GM18499 (cell line): ENCODE measurements around the gene COL24A1.
A peak's percentile ranks its signal among the peaks of the same experiment; 100 is the strongest.
"Not testable (repeated sequence)": the region's sequence is repeated elsewhere in the genome, so short reads cannot be mapped to it uniquely, and the experiment has no call there.

Source experiments
- ATAC-seq: cut with Tn5 transposase; IDR thresholded peaks from one replicate; pipeline ENCODE4 v1.9.1; 2021; ENCODE audit warnings: moderate number of reproducible peaks; ENCODE audit not compliant: insufficient read depth, unreplicated experiment

COL24A1 gene

GRCh38 chr1:86000601-86001000 is 156.0 kb downstream of the COL24A1 start:
- no peak for ATAC-seq

GRCh38 chr1:85998105-85998855 is 158.3 kb downstream of the COL24A1 start:
- no peak for ATAC-seq

GRCh38 chr1:85992791-85993190 is 163.8 kb downstream of the COL24A1 start:
- peak; percentile 57 for ATAC-seq

GRCh38 chr1:85991261-85991660 is 165.3 kb downstream of the COL24A1 start:
- ATAC-seq, result no peak

GRCh38 chr1:85984636-85985035 is 171.9 kb downstream of the COL24A1 start:
- no peak for ATAC-seq

- no peak for ATAC-seq
Observed at GRCh38 chr1:85983316-85983715, 173.3 kb downstream of the COL24A1 start.

- ATAC-seq, result no peak
Observed at GRCh38 chr1:85976516-85977205, 179.9 kb downstream of the COL24A1 start.

GRCh38 chr1:85975912-85976371 is 180.6 kb downstream of the COL24A1 start:
- ATAC-seq, result no peak

- no peak for ATAC-seq
Observed at GRCh38 chr1:85962457-85962856, 194.1 kb downstream of the COL24A1 start.

GRCh38 chr1:85957760-85958159 is 198.8 kb downstream of the COL24A1 start:
- ATAC-seq, result no peak

GRCh38 chr1:85955218-85955617 is 201.4 kb downstream of the COL24A1 start:
- not testable (repeated sequence) for ATAC-seq

GRCh38 chr1:85952460-85952859 is 204.1 kb downstream of the COL24A1 start:
- no peak for ATAC-seq

GRCh38 chr1:85947186-85947585 is 209.4 kb downstream of the COL24A1 start:
- ATAC-seq, result no peak

- ATAC-seq, result no peak
Observed at GRCh38 chr1:85943945-85944344, 212.6 kb downstream of the COL24A1 start.

GRCh38 chr1:85943526-85943925 is 213.0 kb downstream of the COL24A1 start:
- ATAC-seq, result no peak

- no peak for ATAC-seq
Observed at GRCh38 chr1:85940656-85941306, 215.8 kb downstream of the COL24A1 start.

GRCh38 chr1:85938829-85939228 is 217.7 kb downstream of the COL24A1 start:
- ATAC-seq, result no peak

- no peak for ATAC-seq
Observed at GRCh38 chr1:85936470-85936869, 220.1 kb downstream of the COL24A1 start.

GRCh38 chr1:85936057-85936456 is 220.5 kb downstream of the COL24A1 start:
- no peak for ATAC-seq

- ATAC-seq, result no peak
Observed at GRCh38 chr1:85935234-85935633, 221.3 kb downstream of the COL24A1 start.

GRCh38 chr1:85934516-85934915 is 222.1 kb downstream of the COL24A1 start:
- no peak for ATAC-seq
